Body of pancreas (tissue), 4 donors: Measurements from ENCODE around the gene TCP11.

Experiments used
- CTCF ChIP-seq, 7 experiments: fragments of 450-650 bp in 4 of 7; fragments of 200-600 bp in 3 of 7; sonication (generic) in 3 of 7; IDR thresholded peaks; one replicate each; pipeline ENCODE4 v1.5.1; 2016 to 2019; ENCODE audit warnings: antibody characterized with exemption in 7 of 7
- POLR2A ChIP-seq, 3 donors: fragments of 450-650 bp; IDR thresholded peaks; one replicate each; pipeline ENCODE4 v1.6.1; 2016; ENCODE audit warnings: antibody characterized with exemption in 3 of 3, mild to moderate bottlenecking in 2 of 3

GRCh38 chr6:35176301-35177024 lies 35.3 kb upstream of the TCP11 start:
- TF ChIP-seq CTCF (IDR thresholded peaks at IDR 0.05) (no peak), POLR2A (IDR thresholded peaks at IDR 0.05) (no peak)
